ENCODE results near the gene TMEM161A. TPM values are rescaled to one million over a fixed set of nuclear protein-coding genes. Genes with fewer than 3 reads are reported as not detected.
A peak's percentile ranks its signal among the peaks of the same experiment; 100 is the strongest.

Gene TMEM161A
- total RNA-seq, 1 experiment from 2014 or later, result 18.3 TPM

DNA sequence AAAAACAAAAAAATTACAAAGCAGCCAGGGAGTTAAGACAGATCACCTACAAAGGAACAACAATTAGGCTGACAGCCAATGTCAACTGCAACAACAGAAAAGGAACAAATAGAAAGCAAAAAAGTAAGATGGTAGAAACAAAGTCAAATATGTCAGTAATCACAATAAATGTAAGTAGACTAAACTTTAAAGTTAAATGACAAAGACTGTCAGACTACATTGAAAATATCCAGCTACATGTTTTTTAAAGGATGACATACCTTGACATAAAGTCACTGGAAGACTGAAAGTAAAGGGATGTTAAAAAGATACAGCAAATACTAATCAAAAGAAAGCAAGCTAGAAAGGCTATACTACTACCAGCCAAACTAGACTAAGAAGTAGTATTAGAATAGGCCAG lies 14.9 kb downstream of the TMEM161A start:
- Histone ChIP-seq H3K4me1 (replicated peaks) (no peaks in the 10 kb centered on the region), H3K4me3 (no peak overlapping the region), H3K36me3 (no peaks in the 10 kb centered on the region), H3K9me3 (replicated peaks) (no peaks in the 10 kb centered on the region), H3K27ac (no peak overlapping the region), H3K27me3 (replicated peaks) (no peaks in the 10 kb centered on the region)
- no peak for DNase-seq (ENCODE audit: low read depth in 1 of 2, low spot score in 2 of 2)

DNA sequence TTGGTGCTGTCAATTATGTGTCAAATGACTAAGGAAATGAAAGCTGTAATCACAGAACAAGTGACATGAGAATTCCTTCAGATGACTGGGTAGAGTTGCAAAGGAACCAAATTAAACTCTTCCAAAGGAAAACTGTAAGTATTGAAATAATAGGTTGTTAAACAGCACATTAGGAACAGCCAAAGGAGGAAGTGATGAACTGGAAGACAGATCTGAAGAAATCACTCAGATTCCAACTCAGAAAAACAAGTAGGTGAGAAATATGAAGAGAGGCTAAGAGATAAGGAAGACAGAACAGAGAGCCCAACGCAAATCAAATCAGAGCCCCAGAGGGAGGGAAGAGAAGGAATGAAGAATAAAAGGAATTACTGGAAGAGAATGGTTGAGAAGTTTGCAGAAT lies 15.4 kb downstream of the TMEM161A start:
- H3K27ac ChIP-seq, result no peak overlapping the region
- H3K4me3 ChIP-seq, result no peak overlapping the region
- H3K36me3 ChIP-seq, result no peaks in the 10 kb centered on the region
- no peaks in the 10 kb centered on the region for H3K27me3 ChIP-seq (replicated peaks)
- DNase-seq (ENCODE audit: low read depth in 1 of 2, low spot score in 2 of 2), result no peak
- no peaks in the 10 kb centered on the region for H3K4me1 ChIP-seq (replicated peaks)
- H3K9me3 ChIP-seq (replicated peaks), result no peaks in the 10 kb centered on the region

DNA sequence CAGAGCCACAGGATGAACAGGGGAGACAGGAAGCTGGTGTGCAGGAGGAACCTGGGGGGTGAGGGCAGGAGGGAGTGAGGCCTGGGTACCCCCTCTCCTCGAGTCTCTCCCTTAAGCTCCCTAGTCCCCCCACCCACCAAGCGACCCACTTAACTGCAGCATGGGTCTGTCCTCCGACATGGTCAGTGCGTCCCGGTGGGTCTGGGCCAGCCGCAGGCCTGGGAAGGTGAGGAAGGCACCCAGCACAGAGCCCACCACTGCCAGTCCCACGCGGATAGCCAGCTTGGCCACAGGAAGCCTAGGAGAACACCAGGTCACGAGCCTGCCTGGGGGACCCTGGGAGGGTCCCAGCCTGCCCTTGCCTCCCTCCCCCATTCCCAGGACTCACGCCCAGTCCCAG lies 16.9 kb downstream of the TMEM161A start:
- no peak overlapping the region for H3K27ac ChIP-seq
- no peaks in the 10 kb centered on the region for H3K9me3 ChIP-seq (replicated peaks)
- H3K4me1 ChIP-seq (replicated peaks), result no peaks in the 10 kb centered on the region
- no peaks in the 10 kb centered on the region for H3K36me3 ChIP-seq
- no peaks in the 10 kb centered on the region for H3K27me3 ChIP-seq (replicated peaks)
- no peak for DNase-seq (ENCODE audit: low read depth in 1 of 2, low spot score in 2 of 2)
- H3K4me3 ChIP-seq, result no peak overlapping the region

DNA sequence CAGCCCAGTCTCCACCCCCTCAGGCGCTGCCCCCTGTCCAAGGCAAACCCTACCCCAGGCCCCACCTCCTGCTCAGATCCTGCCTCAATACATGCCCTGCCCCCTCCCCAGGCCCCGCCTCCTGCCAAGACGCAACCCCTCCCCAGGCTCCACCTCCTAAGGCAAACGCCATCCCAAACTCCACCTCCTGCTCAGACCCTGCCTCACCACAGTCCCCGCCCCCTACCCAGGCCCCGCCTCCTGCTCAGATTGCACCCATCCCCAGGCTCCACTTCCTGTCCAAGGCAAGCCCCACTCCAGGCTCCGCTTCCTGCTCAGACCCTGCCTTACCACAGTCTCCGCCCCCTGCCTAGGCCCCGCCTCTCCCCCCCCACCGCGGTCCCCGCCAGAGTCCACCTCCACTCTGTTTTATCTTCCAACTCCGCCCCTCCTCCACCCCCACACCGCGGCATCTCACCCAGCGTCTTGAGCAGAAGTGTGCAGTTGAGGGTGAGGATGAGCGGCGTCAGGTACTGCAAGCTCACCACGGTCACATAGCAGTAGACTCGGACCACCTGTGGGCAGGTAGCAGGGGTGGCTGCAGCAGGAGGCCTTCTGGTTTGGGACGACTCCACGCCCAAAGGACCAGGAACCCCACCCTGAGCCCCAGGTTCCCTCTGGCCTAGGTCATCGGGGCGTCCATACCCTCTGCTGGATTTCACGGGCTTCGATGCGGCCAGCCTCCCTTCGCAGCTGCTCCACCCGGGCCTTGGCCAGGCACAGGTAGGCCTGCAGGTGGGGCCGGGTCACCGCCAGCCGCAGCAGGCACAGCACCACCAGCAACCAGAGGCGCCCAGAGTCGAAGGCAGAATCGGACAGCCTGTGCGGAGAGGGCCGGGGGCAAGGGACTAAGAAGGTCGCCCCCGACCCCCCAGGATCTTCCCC lies 17.7 kb downstream of the TMEM161A start:
- Histone ChIP-seq H3K4me1 (replicated peaks) (no peaks in the 10 kb centered on the region), H3K36me3 (no peaks in the 10 kb centered on the region), H3K27me3 (replicated peaks) (no peaks in the 10 kb centered on the region), H3K27ac (no peak overlapping the region), H3K9me3 (replicated peaks) (no peaks in the 10 kb centered on the region), H3K4me3 (no peak overlapping the region)
- no peak for DNase-seq (ENCODE audit: low read depth in 1 of 2, low spot score in 2 of 2)

DNA sequence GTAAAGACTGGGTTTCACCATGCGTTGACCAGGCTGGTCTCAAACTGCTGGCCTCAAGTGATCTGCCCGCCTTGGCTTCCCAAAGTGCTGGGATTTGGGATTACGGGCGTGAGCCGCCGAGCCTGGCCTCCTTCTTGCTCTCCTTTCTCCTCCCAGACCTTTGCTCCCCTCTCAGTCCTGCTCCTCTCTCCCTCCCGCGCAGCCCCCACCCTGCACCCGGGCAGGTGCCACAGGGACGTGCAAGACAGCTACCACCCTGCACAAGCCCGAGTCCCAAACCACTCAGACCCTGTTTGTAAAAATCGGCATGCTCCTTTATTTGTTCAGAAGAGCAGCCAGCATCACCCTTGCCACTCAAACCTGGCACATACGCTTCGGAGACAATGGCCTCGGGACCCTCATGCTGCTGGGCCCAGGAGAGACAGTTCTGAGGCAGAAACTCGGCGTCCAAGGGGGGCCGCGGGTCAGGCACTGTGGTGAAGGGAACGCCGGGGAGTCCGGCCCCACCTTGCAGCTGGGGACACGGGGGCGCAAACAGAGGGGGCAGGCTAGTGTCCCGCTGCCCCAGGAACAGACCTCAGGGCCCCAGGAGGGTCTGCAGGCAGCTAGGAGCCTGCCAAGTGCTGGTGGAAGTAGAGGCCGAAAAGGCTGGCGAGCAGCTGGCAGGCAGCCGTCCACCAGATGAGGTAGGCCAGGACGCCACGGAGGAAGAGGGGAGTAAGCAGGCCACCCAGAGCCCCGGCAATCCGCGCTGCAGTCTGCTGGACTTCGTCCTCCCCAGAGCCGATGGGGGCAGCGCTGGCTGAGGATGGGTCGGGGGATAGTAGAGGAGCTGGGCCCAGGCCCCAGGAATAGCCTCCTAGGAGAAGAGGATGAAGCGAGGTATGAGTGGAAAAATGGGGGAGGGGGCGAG lies 18.7 kb downstream of the TMEM161A start:
- H3K36me3 ChIP-seq, result no peaks in the 10 kb centered on the region
- H3K4me3 ChIP-seq, result no peak overlapping the region
- no peak for DNase-seq (ENCODE audit: low read depth in 1 of 2, low spot score in 2 of 2)
- H3K27ac ChIP-seq, result no peak overlapping the region
- H3K9me3 ChIP-seq (replicated peaks), result no peaks in the 10 kb centered on the region
- no peaks in the 10 kb centered on the region for H3K27me3 ChIP-seq (replicated peaks)
- H3K4me1 ChIP-seq (replicated peaks), result no peaks in the 10 kb centered on the region

DNA sequence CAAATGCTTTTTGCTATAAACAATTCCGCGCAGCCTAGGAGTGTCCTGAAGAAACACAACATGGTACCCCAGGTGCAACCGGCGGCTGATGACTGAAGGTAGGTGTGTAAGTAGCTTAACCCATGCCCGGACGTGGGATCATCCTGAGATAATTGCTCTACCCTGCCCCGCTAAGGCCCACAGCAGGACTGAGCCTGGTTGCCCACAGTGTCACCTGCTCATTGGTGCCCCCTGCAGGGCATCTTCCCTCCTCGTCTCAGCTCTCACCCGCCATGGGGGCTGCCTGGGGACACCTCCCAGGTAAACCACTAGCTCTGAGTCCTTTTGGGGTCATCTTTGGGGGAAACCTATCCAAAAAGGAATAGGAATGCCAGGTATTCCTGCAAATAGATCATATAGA lies 22.3 kb downstream of the TMEM161A start:
- H3K27me3 ChIP-seq (replicated peaks), result no peaks in the 10 kb centered on the region
- no peak for DNase-seq (ENCODE audit: low read depth in 1 of 2, low spot score in 2 of 2)
- H3K27ac ChIP-seq, result no peak overlapping the region
- no peaks in the 10 kb centered on the region for H3K9me3 ChIP-seq (replicated peaks)
- peaks cover 6% of the 10 kb centered on the region for H3K4me1 ChIP-seq (replicated peaks)
- H3K4me3 ChIP-seq, result no peak overlapping the region
- H3K36me3 ChIP-seq, result no peaks in the 10 kb centered on the region

DNA sequence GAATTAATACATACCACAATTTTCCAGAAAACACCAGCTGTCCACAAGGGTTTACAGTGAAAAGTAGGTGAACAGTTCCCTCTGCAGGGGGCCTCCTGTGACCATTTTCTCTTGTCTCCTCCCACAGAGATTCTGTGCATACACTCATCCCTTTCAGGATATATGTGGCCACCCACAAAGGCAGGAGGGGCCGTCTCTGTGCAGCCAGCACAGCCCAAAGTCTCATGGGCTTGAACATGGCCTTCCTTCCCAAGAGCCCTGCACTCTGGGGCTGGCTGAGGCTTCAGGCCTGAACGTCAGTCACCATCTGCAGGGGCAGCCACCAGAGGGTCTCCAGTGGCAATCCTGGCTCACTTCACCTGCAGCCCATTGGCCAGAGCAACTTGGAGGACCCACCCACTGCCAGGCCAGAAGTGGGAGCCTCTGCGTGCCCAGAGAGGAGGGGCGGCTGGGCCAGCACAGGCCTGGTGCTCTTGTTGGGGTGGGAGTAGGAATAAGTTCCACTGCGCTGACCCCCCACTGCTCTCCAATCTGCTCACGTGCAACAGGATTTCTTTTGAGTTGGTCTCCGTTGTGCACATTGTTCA lies 25.1 kb downstream of the TMEM161A start:
- peak in 1 of 2 experiments; percentile 32 for DNase-seq (ENCODE audit: low read depth in 1 of 2, low spot score in 2 of 2)
- no peaks in the 10 kb centered on the region for H3K36me3 ChIP-seq
- no peak overlapping the region for H3K4me3 ChIP-seq
- H3K4me1 ChIP-seq (replicated peaks), result peaks cover 6% of the 10 kb centered on the region
- no peak overlapping the region for H3K27ac ChIP-seq
- no peaks in the 10 kb centered on the region for H3K9me3 ChIP-seq (replicated peaks)
- no peaks in the 10 kb centered on the region for H3K27me3 ChIP-seq (replicated peaks)

DNA sequence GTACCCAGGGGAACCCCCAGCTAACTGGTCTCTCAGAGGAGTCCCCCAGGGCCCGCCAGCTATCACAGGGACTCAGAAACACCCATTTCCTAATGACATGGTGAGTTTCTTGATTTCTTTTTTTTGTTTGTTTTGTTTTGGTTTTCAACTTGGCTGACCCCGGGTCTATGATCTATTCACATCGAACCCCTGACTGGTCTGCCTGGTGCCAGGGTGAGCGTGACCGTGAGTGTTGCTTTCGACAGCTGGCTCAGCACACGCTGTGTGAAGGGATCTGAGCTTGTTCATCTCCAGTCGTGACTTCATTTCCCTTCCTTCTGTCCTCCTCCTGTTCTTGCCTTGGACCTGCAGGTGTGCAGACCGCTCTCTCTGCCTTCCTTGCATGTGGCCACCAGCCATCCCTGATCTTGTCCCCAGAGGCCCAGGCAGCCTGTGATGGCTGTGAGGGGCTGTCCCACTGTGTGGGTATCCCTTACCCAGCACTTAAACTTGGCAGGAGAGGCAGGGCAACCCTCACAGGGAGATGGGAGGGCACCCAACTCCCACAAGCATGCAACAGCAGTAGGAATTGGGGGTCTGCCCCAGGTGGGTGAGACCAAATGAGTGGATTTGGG lies 26.2 kb downstream of the TMEM161A start:
- no peak overlapping the region for H3K4me3 ChIP-seq
- no peak overlapping the region for H3K27ac ChIP-seq
- peaks cover 6% of the 10 kb centered on the region for H3K4me1 ChIP-seq (replicated peaks)
- H3K36me3 ChIP-seq, result no peaks in the 10 kb centered on the region
- H3K9me3 ChIP-seq (replicated peaks), result no peaks in the 10 kb centered on the region
- no peak for DNase-seq (ENCODE audit: low read depth in 1 of 2, low spot score in 2 of 2)
- no peaks in the 10 kb centered on the region for H3K27me3 ChIP-seq (replicated peaks)

DNA sequence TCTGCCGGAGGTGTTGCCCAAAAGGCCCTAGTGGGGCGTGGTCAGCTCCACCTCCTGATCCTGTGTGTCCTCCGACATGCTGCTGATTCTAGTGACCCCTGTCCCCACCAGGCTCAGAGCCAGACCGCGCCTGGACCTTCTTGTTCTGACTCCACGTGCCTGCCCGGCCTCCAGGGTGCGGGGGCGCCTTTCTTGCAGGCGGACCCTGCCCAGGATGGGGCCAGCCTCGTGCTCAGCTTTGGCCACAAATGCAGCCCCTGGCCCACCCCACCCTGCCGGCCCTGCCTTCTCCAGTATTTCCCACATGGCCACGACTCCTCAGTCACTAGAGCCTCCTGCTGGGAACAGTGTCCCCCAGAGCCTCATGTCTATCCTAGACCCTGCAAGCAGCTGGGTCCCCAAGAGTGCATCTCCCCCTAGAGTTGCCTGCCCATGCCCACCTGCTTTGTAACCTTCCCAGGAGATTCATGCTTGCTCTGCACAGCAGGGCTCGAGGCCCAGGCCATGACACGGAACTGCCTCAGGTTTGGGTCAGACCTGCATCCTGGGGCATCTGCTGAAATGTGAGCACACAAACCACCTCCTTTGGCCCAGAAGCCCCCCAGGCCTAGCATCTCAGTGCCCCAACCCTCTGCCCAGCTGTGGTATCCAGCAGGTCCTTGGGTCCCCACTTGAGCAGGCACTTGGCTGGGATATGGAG lies 27.0 kb downstream of the TMEM161A start:
- H3K4me3 ChIP-seq, result no peak overlapping the region
- no peaks in the 10 kb centered on the region for H3K36me3 ChIP-seq
- no peaks in the 10 kb centered on the region for H3K27me3 ChIP-seq (replicated peaks)
- peaks cover 6% of the 10 kb centered on the region for H3K4me1 ChIP-seq (replicated peaks)
- DNase-seq (ENCODE audit: low read depth in 1 of 2, low spot score in 2 of 2), result no peak
- H3K27ac ChIP-seq, result no peak overlapping the region
- no peaks in the 10 kb centered on the region for H3K9me3 ChIP-seq (replicated peaks)

DNA sequence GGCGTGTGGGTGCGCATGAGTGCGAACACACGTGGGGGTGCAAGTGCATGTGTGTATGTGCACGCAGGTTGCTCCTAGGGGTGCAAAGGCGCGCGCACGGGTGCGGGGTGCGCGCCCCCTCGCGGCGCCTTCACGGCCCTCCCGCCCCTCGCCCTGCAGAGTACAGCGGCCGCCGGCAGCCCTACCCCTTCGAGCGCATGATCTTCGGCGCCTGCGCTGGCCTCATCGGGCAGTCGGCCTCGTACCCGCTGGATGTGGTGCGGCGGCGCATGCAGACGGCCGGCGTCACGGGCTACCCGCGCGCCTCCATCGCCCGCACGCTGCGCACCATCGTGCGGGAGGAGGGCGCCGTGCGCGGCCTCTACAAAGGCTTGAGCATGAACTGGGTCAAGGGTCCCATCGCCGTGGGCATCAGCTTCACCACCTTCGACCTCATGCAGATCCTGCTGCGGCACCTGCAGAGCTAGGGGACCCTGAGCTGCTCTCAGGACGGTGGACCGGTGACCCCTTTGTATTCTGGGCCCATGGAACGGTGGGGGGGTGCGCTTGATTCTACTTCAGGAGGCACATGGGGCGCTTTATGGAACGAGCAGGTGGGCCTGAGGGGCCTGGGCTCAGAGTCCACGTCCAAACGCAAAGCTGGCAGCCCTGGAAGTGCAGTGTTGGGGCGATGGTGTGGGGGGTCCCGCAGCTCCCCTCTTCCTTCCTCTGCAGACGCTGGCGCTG lies 27.7 kb downstream of the TMEM161A start:
- H3K4me3 ChIP-seq, result no peak overlapping the region

DNA sequence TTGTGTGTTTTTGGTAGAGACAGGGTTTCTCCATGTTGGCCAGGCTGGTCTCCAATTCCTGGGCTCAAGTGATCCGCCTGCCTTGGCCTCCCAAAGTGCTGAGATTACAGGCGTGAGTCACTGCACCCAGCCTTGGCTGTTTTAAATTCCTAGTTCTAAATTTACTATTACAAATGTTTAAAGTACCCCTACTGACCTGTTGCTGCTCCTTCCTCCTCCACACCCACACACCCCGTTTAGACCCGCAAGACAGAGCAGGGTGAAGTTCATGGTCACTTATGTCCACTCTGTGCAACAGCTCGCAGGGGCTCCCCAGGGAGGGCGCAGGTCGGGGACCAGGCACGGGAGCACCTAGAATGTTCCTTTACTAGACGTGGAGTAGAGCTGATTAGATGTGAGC lies 28.7 kb downstream of the TMEM161A start:
- Histone ChIP-seq H3K27ac (no peak overlapping the region), H3K27me3 (replicated peaks) (no peaks in the 10 kb centered on the region), H3K9me3 (replicated peaks) (no peaks in the 10 kb centered on the region), H3K36me3 (no peaks in the 10 kb centered on the region), H3K4me3 (no peak overlapping the region), H3K4me1 (replicated peaks) (peaks cover 6% of the 10 kb centered on the region)
- DNase-seq (ENCODE audit: low read depth in 1 of 2, low spot score in 2 of 2), result no peak

More for the DNA sequence above, 27.7 kb downstream of the TMEM161A start:
- Histone ChIP-seq H3K27me3 (replicated peaks) (no peaks in the 10 kb centered on the region), H3K9me3 (replicated peaks) (no peaks in the 10 kb centered on the region), H3K36me3 (no peaks in the 10 kb centered on the region), H3K27ac (no peak overlapping the region), H3K4me1 (replicated peaks) (peaks cover 6% of the 10 kb centered on the region)
- DNase-seq (ENCODE audit: low read depth in 1 of 2, low spot score in 2 of 2), result no peak

DNA sequence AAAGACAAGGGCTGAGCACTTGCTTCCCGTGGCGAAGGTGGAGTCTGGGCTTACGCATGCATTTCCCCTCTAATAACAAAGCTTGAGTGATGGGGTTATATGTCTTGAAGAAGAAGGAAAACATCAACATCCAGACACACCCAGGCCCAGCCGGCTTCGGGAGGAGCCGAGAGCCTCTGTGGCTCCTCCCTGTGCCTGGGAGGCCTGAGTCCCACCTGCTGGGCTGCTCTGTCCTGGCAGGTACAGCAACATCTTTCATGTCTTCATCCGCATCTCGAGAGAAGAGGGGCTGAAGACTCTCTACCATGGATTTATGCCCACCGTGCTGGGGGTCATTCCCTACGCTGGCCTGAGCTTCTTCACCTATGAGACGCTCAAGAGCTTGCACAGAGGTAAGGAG lies 30.6 kb downstream of the TMEM161A start:
- H3K4me3 ChIP-seq, result no peak overlapping the region
- H3K4me1 ChIP-seq (replicated peaks), result no peaks in the 10 kb centered on the region
- no peaks in the 10 kb centered on the region for H3K27me3 ChIP-seq (replicated peaks)
- no peak overlapping the region for H3K27ac ChIP-seq
- no peaks in the 10 kb centered on the region for H3K9me3 ChIP-seq (replicated peaks)
- H3K36me3 ChIP-seq, result no peaks in the 10 kb centered on the region
- DNase-seq (ENCODE audit: low read depth in 1 of 2, low spot score in 2 of 2), result no peak
